Measurements from ENCODE around the gene ALPK3.

The ALPK3 gene

GRCh38 chr15:84790676-84791075, 26.5 kb upstream of the ALPK3 start:
- H3K9me3 ChIP-seq (ENCODE audit: control insufficient read depth, insufficient read depth, low read length) = no peaks in the 10 kb centered on the region
- peaks cover 12% of the 10 kb centered on the region for H4K20me1 ChIP-seq (ENCODE audit: control insufficient read depth, insufficient read depth, low read depth, low read length)
- no peaks in the 10 kb centered on the region for H3K9me2 ChIP-seq (replicated peaks; ENCODE audit: control insufficient read depth, low read length)
- no peak overlapping the region for H3K4me3 ChIP-seq (ENCODE audit: low read length)
- no peak overlapping the region for H3K4me2 ChIP-seq (ENCODE audit: low read length)
- H3F3A ChIP-seq (ENCODE audit: control insufficient read depth, insufficient read depth) = no peaks in the 10 kb centered on the region
- TF ChIP-seq CTCF (IDR thresholded peaks at IDR 0.05; ENCODE audit: low read depth, low read length, poor library complexity, severe bottlenecking) (no peak), EZH2phosphoT487 (IDR thresholded peaks at IDR 0.05; ENCODE audit: borderline replicate concordance, low read length) (no peak)
- H3K79me2 ChIP-seq (ENCODE audit: control insufficient read depth, low read length) = peaks cover 48% of the 10 kb centered on the region
- H3K27me3 ChIP-seq (ENCODE audit: control insufficient read depth, low read length) = no peaks in the 10 kb centered on the region
- H3K27ac ChIP-seq (ENCODE audit: low read depth, low read length) = no peak overlapping the region
- H3K36me3 ChIP-seq (ENCODE audit: control insufficient read depth, low read length) = peaks cover 77% of the 10 kb centered on the region
- H3K4me1 ChIP-seq (ENCODE audit: control insufficient read depth, low read length) = no peaks in the 10 kb centered on the region

- Histone ChIP-seq H3K4me3 (ENCODE audit: low read length) (no peak overlapping the region), H3K4me2 (ENCODE audit: low read length) (no peak overlapping the region), H3K27me3 (ENCODE audit: control insufficient read depth, low read length) (no peaks in the 10 kb centered on the region), H3K27ac (ENCODE audit: low read depth, low read length) (no peak overlapping the region), H3K9me2 (replicated peaks; ENCODE audit: control insufficient read depth, low read length) (no peaks in the 10 kb centered on the region), H3K4me1 (ENCODE audit: control insufficient read depth, low read length) (no peaks in the 10 kb centered on the region), H3K79me2 (ENCODE audit: control insufficient read depth, low read length) (peaks cover 39% of the 10 kb centered on the region), H3K36me3 (ENCODE audit: control insufficient read depth, low read length) (peaks cover 75% of the 10 kb centered on the region), H3K9me3 (ENCODE audit: control insufficient read depth, insufficient read depth, low read length) (no peaks in the 10 kb centered on the region), H3F3A (ENCODE audit: control insufficient read depth, insufficient read depth) (no peaks in the 10 kb centered on the region), H4K20me1 (ENCODE audit: control insufficient read depth, insufficient read depth, low read depth, low read length) (peaks cover 12% of the 10 kb centered on the region)
- TF ChIP-seq CTCF (IDR thresholded peaks at IDR 0.05; ENCODE audit: low read depth, low read length, poor library complexity, severe bottlenecking) = no peak
- TF ChIP-seq EZH2phosphoT487 (IDR thresholded peaks at IDR 0.05; ENCODE audit: borderline replicate concordance, low read length) = no peak
Measured at GRCh38 chr15:84791763-84792162, 25.4 kb upstream of the ALPK3 start.

- Histone ChIP-seq H3K4me2 (ENCODE audit: low read length) (no peak overlapping the region), H3K9me2 (replicated peaks; ENCODE audit: control insufficient read depth, low read length) (no peaks in the 10 kb centered on the region), H3K4me3 (ENCODE audit: low read length) (no peak overlapping the region), H3F3A (ENCODE audit: control insufficient read depth, insufficient read depth) (no peaks in the 10 kb centered on the region), H3K79me2 (ENCODE audit: control insufficient read depth, low read length) (peaks cover 21% of the 10 kb centered on the region), H3K27ac (ENCODE audit: low read depth, low read length) (no peak overlapping the region), H3K27me3 (ENCODE audit: control insufficient read depth, low read length) (no peaks in the 10 kb centered on the region), H3K9me3 (ENCODE audit: control insufficient read depth, insufficient read depth, low read length) (no peaks in the 10 kb centered on the region), H3K4me1 (ENCODE audit: control insufficient read depth, low read length) (no peaks in the 10 kb centered on the region), H3K36me3 (ENCODE audit: control insufficient read depth, low read length) (peaks cover 73% of the 10 kb centered on the region), H4K20me1 (ENCODE audit: control insufficient read depth, insufficient read depth, low read depth, low read length) (peaks cover 8% of the 10 kb centered on the region; the same call in 1 of the 2 replicates)
- TF ChIP-seq CTCF (IDR thresholded peaks at IDR 0.05; ENCODE audit: low read depth, low read length, poor library complexity, severe bottlenecking) = no peak
Measured at GRCh38 chr15:84793431-84794161, 23.6 kb upstream of the ALPK3 start.
